ENCODE results near the gene ABRAXAS1.
"Not testable (repeated sequence)": the region's sequence is repeated elsewhere in the genome, so short reads cannot be mapped to it uniquely, and the experiment has no call there.

Gene ABRAXAS1

DNA sequence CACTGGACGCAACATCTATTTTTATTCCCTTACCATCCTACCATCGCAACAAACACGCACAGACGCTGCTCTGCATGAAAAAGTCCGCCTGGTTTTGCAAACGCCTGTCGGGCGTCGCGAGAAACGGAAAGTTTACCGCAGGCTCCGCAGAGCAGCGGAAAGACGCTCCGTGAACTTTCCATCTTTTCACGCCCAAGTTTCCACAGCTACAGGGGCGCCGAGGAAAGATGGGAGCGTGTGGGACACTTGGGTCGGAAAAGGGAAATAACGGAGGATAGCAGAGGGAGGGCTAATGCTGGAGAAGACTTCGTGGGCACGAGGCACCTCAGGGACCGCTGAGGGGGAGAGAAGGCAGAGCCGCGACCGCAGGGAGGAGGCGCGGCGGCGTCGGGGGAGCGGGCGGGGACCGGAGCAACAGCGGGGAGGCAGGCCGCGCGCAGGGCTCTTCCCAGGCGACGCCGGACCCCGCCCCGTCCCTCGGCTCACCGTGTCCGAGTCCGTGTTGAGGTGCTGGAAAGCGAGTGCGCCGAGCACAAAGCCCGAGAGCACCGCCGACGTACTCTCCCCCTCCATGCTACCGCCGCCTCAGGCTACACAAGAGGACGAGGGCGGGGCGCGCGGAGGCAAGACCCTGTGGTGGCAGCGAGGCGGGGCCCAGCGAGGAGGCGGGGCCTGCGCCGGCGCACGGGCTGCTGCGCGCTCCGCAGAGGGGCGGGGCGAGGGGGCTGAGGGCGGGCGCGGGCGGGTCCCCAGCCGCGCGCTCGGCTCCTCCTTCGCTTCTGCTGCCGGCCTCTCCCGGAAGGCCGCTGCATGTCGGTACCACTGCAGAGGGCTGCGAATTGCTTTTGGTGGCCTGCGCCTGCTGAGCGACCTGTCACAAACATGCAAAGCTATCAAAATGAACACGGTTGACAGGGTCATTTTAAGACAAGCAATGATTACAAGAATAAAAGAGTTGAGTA lies at the start of gene ABRAXAS1:
Gene ABRAXAS1 (minus strand): TSS at position 601 of the 962 bp plus-strand sequence. CDS start 28 bp downstream, at position 573.
- DNase-seq (ENCODE audit: low read depth): peak; percentile 91

DNA sequence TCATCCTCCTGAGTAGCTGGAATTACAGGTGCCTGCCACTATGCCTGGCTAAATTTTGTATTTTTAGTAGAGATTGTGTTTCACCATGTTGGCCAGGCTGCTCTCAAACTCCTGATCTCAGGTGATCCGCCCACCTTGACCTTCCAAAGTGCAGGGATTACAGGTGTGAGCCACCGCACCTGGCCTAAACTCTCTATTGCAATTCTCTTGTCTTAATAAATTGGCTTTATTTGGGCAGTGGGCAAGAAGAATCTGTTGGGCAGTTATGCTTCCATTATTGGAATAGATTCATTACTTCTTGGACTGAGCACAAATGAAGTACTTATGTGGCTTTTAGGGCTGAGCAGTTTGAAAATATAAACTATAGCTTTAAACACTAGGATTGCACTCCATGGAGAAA lies 42.8 kb upstream of the ABRAXAS1 start:
- DNase-seq (ENCODE audit: low read depth): no peak

GRCh38 chr4:83522239-83522638 lies 37.3 kb upstream of the ABRAXAS1 start:
- no peak for DNase-seq (ENCODE audit: low read depth)

DNA sequence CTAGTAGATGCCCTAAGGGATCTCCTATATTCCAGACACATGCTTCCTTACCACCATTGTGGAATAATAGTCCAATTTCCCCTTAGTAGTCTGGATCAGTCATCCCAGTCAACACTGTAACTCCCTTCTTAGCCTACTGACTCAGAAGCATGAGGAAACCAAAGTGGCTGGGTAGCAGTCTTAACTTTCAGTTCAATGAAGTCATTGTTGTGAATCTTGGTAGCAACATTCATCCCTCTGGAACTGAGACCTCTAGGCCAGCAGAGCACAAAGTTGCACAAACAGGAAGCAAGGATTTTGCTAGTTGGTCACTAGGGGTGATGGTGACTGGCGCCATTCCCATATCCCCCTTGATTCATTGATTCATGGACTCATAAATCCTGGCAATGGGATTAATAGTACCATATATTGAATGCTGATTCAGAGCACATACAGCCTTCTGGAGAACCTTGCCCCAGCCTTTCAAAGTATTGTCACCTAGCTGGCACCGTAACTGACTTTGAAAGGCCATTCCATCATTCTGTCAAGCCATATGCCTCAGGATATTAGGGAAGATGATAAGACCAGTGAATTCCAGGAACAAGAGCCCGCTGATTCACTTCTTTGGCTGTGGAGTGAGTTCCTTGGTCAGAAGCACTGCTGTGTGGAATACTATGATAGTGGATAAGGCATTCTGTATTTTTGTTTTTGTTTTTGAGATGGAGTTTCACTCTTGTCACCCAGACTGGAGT lies 31.3 kb upstream of the ABRAXAS1 start:
- DNase-seq (ENCODE audit: low read depth): no peak

- no peak for DNase-seq (ENCODE audit: low read depth)
These were observed 25.5 kb upstream of the ABRAXAS1 start for GRCh38 chr4:83510442-83510841.

DNA sequence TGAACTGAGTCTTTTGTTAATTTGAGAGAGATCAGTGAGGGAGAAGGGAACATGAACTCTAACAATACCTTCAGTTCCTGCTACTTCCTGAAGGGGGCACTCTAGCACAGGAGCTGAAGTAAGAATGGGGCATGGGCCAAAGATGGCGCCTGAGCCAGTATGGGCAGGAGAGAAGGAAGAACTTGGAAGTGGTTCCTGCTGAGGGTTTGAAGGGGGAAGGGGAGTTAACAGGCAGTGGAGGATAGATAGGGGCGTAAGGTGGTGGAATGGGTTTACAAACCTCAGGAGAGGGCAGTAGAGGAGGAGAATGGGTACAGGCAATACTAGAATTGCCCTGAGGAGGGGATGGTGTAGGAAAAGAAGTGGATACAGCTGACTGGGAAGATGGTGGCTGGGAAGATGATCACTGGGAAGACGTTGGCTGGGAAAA lies 24.3 kb upstream of the ABRAXAS1 start:
- DNase-seq (ENCODE audit: low read depth): not testable (repeated sequence)

GRCh38 chr4:83504996-83505395 lies 20.1 kb upstream of the ABRAXAS1 start:
- no peak for DNase-seq (ENCODE audit: low read depth)

DNA sequence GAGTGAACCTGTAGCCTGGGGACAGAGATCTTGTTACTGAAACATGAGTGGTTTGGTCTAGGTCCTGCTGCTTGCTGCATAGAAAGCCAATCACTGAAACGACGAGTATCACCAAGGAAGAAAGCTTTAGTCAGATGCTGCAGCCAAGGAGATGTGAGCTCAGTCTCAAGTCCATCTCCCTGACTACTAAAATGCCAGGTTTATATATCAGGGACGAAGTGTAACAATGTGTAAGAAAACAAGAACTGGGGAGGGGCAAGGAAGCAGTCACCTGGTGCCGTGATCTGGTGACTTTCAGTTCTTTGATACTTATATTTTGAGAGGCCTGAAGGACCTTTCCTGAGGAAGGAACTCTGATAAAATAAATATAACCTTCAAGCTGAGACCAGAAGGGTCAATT lies 19.6 kb upstream of the ABRAXAS1 start:
- no peak for DNase-seq (ENCODE audit: low read depth)

GRCh38 chr4:83503974-83504373 lies 19.1 kb upstream of the ABRAXAS1 start:
- no peak for DNase-seq (ENCODE audit: low read depth)

DNA sequence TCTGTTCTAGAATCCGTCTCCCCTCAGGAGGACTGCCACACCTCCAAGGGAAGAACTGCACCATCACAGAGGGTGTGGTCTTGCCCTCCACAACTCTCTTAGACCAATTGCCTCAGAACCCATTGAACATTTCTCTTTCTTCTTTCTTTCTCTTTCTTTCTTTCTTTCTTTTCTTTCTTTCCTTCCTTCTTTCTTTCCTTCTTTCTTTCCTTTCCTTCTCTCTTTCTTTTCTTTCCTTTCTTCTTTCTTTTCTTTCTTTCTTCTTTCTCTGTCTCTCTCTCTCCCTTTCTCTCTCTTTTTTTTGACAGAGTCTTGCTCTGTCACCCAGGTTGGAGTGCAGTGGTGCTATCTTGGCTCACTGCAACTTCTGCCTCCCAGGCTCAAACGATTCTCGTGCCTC lies 16.8 kb upstream of the ABRAXAS1 start:
- not testable (repeated sequence) for DNase-seq (ENCODE audit: low read depth)

DNA sequence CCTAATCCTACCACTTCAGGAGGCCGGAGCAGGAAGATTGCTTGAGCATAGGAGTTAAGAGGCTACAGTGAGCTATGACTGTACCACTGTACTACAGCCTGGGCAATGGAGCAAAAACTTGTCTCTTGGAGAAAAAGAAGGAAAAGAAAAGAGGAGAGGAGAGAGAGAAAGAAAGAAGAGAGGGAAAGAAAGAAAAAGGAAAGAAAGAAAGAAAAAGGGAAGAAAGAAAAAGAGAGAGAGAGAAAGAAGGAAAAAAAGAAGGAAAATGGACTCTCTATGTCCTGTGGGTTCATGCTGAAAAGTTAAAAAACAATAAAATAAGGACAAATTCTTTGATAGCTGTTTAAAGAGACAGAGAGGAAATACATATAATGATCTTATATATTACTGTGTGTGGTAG lies 13.3 kb upstream of the ABRAXAS1 start:
- no peak for DNase-seq (ENCODE audit: low read depth)

DNA sequence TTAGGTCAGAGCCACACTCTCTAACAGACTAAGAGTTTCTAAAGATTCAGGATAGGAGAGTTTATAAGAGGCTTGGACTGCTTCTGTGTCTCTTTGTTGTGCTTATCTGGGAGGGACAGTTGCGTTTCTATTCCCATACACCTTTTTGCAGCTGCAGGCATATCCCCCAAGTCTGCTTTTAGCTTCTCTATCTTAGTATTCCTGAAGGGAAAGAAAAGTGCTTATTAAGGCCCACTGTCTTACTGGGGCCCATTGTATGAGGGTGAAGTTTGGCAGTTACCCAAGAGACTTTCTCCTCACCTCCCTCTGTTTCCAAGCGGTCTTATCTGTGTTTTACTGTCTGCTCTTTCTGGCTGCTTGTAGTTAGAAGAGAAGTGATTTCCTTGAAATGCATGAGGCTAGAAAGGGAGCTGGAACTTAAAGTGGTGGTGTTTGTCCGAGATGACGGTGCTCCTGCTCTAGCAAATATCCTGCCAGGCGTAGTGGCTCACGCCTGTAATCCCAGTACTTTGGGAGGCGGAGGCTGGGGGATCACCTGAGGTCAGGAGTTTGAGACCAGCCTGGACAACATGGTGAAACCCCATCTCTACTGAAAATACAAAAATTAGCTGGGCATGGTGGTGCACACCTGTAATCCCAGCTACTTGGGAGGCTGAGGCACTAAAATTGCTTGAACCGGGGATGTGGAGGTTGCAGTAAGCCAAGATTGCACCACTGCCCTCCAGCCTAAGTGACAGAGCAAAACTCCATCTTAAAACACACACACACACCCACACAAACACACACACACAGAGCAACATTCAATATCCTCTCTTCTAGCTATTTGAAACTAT lies 11.4 kb upstream of the ABRAXAS1 start:
- DNase-seq (ENCODE audit: low read depth): not testable (repeated sequence)

- DNase-seq (ENCODE audit: low read depth): no peak
These were observed 6.1 kb upstream of the ABRAXAS1 start for GRCh38 chr4:83490876-83491450.

DNA sequence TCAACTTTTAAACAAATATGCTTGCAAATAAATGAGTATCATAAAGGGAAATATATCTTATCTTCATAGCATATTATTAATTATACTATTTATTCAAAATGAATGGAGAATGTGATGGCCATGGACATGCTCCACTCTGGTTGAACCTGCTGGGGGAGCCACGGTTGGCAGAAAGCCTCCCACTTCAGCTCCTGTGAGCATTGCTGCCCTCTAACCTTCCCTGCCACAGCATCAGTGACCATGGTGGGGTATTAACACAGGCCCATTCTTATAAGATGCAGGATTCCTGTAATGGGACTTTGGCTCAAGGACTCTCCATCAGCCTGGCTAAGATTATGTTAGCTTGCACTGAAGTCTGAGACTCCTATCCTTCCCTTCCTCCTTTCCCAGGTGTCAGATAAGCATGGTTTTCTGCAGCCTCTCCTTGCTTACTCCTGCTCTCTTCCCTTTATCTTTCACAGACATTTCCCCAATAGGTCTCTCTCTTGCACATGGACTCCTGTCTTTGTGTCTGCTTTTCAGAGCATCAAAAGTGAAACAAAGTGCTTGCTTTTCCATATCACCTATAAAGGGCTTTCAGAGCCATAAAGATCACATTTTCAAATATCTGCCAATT lies 4.9 kb upstream of the ABRAXAS1 start:
- no peak for DNase-seq (ENCODE audit: low read depth)

DNA sequence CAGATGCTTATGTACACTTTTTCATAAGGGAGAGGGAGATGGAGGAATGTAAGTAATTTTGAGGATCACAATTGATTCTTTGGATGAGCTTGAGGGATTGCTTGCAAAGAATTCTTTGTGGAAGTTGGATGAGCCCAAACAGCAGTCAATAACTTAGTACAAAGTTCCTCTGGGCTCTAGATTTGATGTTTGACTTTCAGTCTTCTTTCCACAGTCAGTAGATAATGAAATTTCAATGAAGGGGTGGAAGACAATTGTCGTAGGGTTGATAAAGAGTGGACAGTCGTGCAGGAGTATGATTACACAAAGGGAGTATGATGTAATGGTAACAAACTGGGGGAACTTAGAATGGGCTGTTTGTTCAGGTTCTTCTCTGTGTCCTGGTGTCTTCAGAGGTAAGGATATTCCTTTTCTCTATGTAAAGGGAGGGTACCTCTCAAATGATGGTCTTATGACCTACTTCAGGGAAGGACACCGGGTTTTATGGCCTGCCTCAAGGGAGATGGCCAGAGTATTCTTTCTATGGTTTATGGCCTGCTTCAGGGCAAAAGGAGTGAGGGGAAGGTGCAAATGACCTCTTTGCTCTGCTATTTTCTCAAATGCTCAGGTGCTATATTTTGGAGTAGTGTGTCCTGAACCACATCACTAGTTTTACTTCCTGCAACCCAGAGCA lies 1.7 kb upstream of the ABRAXAS1 start:
- DNase-seq (ENCODE audit: low read depth): no peak

GRCh38 chr4:83473966-83474365 lies 10.9 kb downstream of the ABRAXAS1 start:
- DNase-seq (ENCODE audit: low read depth): no peak

DNA sequence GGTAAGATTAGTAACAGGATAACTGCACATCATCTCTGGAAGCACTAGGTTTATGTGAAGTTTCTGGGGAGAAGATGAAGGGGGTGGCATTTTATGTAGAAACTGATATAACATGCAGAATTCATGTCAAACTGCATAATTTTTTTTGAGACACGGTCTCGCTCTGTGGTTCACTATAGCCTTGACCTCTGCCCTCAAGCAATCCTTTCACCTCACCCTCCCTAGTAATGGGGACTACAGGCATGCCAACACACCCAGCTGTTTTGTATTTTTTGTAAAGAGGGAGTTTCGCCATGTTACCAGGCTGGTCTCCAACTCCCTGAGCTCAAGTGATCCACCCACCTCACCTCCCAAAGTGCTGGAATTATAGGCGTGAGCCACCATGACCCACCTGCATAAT lies 11.5 kb downstream of the ABRAXAS1 start:
- no peak for DNase-seq (ENCODE audit: low read depth)

- no peak for DNase-seq (ENCODE audit: low read depth)
These were observed 28.8 kb downstream of the ABRAXAS1 start for GRCh38 chr4:83456184-83456501.

DNA sequence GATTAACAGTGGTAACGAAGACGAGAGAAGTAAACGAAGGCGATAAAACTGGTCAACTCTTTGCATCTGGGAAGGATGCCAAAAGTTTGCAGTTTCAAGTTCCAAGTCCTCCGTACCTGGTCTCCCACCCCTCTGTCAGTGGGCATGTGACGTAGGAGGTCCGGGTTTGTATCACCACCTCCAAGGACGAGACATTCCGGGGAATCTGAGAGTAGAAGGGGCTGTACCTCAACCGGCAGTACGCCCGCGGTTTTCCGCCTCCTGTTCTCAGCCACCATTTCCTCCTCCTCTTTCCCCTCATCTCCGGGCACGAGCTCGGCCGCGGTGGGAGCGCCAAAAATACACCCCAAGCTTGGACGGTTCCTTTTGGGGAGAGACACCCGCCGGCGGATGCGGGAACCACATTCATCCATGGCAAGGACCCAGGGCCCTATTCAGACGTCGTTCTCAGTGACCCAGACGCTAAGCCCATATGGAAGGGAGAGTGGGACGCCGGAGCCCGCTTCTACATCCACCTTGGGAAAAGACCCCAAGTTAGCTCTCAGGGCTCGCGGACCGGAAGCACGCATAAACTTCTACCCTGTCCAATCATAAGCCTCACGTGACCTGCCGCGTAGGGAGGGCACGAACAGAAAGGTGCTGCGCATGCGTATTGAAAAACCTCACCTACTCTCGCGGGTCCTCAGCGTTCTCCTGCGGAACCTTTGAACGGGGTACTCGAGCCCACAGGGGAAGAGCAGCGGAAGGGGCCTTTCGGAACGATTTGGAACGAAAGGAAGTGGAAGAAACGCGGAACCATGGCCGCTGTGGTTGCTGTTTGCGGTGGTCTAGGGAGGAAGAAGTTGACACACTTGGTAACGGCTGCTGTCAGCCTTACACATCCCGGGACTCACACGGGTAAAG lies 29.4 kb downstream of the ABRAXAS1 start, which contains the start of the genes HELQ and MRPS18C:
Gene HELQ (minus strand): TSS at position 543 of the 903 bp plus-strand sequence. CDS start 130 bp downstream, at position 413.
Gene MRPS18C (plus strand): TSS at position 778 of the 903 bp plus-strand sequence. CDS start 20 bp downstream, at position 798.
- DNase-seq (ENCODE audit: low read depth): peak; percentile 68
